GM12878 (cell line): ENCODE results near the gene DLGAP5. TPM values are rescaled to one million over a fixed set of nuclear protein-coding genes. Genes with fewer than 3 reads are reported as not detected.

Source experiments
- ATAC-seq: fragments of 200-7000 bp; cut with Tn5 transposase; 3 replicates; pipeline ENCODE4 v1.9.1; 2020; ENCODE audit warnings: mild to moderate bottlenecking, moderate library complexity
- BruUV-seq: library from RNA; stranded (reverse); fragments of 400-500 nt; replicated peaks from 2 replicates; lab custom pipeline; 2021; lab: Mats Ljungman, UMichigan
- CTCF ChIA-PET: fragments of 300-600 bp; sonication (Branson Sonifier 250); formaldehyde crosslinking; extraction: SDS; loops from one replicate; lab custom pipeline; 2021; ENCODE audit warnings: inconsistent platforms; lab: Yijun Ruan, JAX
- POLR2A ChIA-PET: fragments of 350-600 bp; formaldehyde crosslinking; extraction: SDS; loops from one replicate; lab custom pipeline; 2021; ENCODE audit warnings: inconsistent platforms; lab: Charles Lee
- RAD21 ChIA-PET: fragments of 300-600 bp; sonication (Branson Sonifier 250); formaldehyde crosslinking; loops from one replicate; lab custom pipeline; 2023; ENCODE audit warnings: antibody characterized with exemption; ENCODE audit not compliant: unreplicated experiment; lab: Charles Lee
- SMC1A ChIA-PET: fragments of 300-600 bp; sonication (Branson Sonifier 250); formaldehyde crosslinking; loops from one replicate; lab custom pipeline; 2023; ENCODE audit not compliant: unreplicated experiment, uncharacterized antibody; lab: Charles Lee
- DNase-seq: peaks from one replicate; pipeline ENCODE4 v3.0.0-alpha.2; 2011; ENCODE audit warnings: low read depth, low spot score
- FAIRE-seq: peaks from 3 replicates; lab custom pipeline; 2011; peaks lifted over from hg19 to GRCh38; lab: Jason Lieb, UNC
- H2AFZ ChIP-seq: 2 replicates; pipeline ENCODE4 v1.6.0; 2011; ENCODE audit warnings: low read depth, low read length, control low read depth; ENCODE audit not compliant: control insufficient read depth
- H3K27ac ChIP-seq: 2 replicates; pipeline ENCODE4 v1.5.1; 2011; ENCODE audit warnings: control low read depth; ENCODE audit not compliant: control insufficient read depth, insufficient read depth
- H3K27me3 ChIP-seq, 2 experiments: replicated peaks in 1 of 2; 2 replicates each; pipeline versions ENCODE4 v1.6.0 to v1.6.1; 2011; ENCODE audit warnings: low read length in 1 of 2; ENCODE audit not compliant: control insufficient read depth in 2 of 2, insufficient read depth in 2 of 2
- H3K36me3 ChIP-seq, 2 experiments: 2 replicates each; pipeline ENCODE4 v1.5.1; 2011; ENCODE audit warnings: low read length in 1 of 2; ENCODE audit not compliant: control insufficient read depth in 2 of 2, insufficient read depth in 2 of 2
- H3K4me1 ChIP-seq: 2 replicates; pipeline ENCODE4 v1.6.1; 2011; ENCODE audit warnings: mild to moderate bottlenecking, low read length, moderate library complexity, mixed read lengths; ENCODE audit not compliant: control insufficient read depth, insufficient read depth
- H3K4me2 ChIP-seq: 2 replicates; pipeline ENCODE4 v1.6.0; 2011; ENCODE audit warnings: control low read depth; ENCODE audit not compliant: control insufficient read depth, insufficient read depth
- H3K4me3 ChIP-seq: fragments of 200-600 bp; sonication (generic); 2 replicates; pipeline ENCODE4 v1.5.1; 2016
- H3K79me2 ChIP-seq: 2 replicates; pipeline ENCODE4 v1.6.0; 2011; ENCODE audit warnings: low read length; ENCODE audit not compliant: control insufficient read depth, insufficient read depth
- H3K9ac ChIP-seq: 2 replicates; pipeline ENCODE4 v1.8.0; 2011; ENCODE audit warnings: low read length, control low read depth, mixed read lengths; ENCODE audit not compliant: control insufficient read depth, insufficient read depth
- H3K9me3 ChIP-seq: replicated peaks from 3 replicates; pipeline ENCODE4 v1.5.1; 2011; ENCODE audit warnings: mild to moderate bottlenecking, low read length; ENCODE audit not compliant: control insufficient read depth, insufficient read depth
- H4K20me1 ChIP-seq: 2 replicates; pipeline ENCODE4 v1.6.0; 2011; ENCODE audit not compliant: control insufficient read depth, insufficient read depth
- ASH2L ChIP-seq: fragments of 300-600, 200-600 bp; sonication (generic); IDR thresholded peaks from 2 replicates; pipeline ENCODE4 v1.6.1; 2017; ENCODE audit warnings: low read depth, mild to moderate bottlenecking, borderline replicate concordance
- CBX3 ChIP-seq: fragments of 200-600 bp; sonication (generic); IDR thresholded peaks from 2 replicates; pipeline ENCODE4 v1.6.1; 2016; ENCODE audit warnings: low read depth, borderline replicate concordance
- HCFC1 ChIP-seq: fragments of 150-350 bp; IDR thresholded peaks from 2 replicates; pipeline ENCODE4 v1.6.1; 2014; ENCODE audit warnings: low read length
- HDAC2 ChIP-seq: fragments of 200-600 bp; sonication (generic); IDR thresholded peaks from 2 replicates; pipeline ENCODE4 v1.6.1; 2017
- KAT2A ChIP-seq: conservative IDR thresholded peaks from 2 replicates; pipeline ENCODE4 v1.6.1; 2011; ENCODE audit warnings: low read depth, low read length; ENCODE audit not compliant: control insufficient read depth
- MLLT1 ChIP-seq: fragments of 450-650 bp; IDR thresholded peaks from 2 replicates; pipeline ENCODE4 v1.6.1; 2016; ENCODE audit warnings: mild to moderate bottlenecking
- PAX5 ChIP-seq: IDR thresholded peaks from 2 replicates; pipeline ENCODE4 v1.6.1; 2011; ENCODE audit warnings: low read depth, low read length, borderline replicate concordance
- PAX8 ChIP-seq: fragments of 450-650 bp; IDR thresholded peaks from 2 replicates; pipeline ENCODE4 v1.6.1; 2017; ENCODE audit warnings: mild to moderate bottlenecking, moderate library complexity
- PML ChIP-seq: IDR thresholded peaks from 2 replicates; pipeline ENCODE4 v1.6.1; 2012; ENCODE audit warnings: low read length, inconsistent platforms
- RAD21 ChIP-seq: IDR thresholded peaks from 2 replicates; pipeline ENCODE4 v1.6.1; 2011; ENCODE audit warnings: mild to moderate bottlenecking, low read depth, low read length, moderate library complexity; ENCODE audit not compliant: insufficient read depth
- RCOR1 ChIP-seq: conservative IDR thresholded peaks from 2 replicates; pipeline ENCODE4 v1.6.1; 2012; ENCODE audit warnings: low read depth, low read length, improper control_type of control experiment
- RUNX3 ChIP-seq: IDR thresholded peaks from 2 replicates; pipeline ENCODE4 v1.6.1; 2012; ENCODE audit warnings: low read length, inconsistent platforms
- SKIL ChIP-seq: fragments of 450-650 bp; IDR thresholded peaks from 2 replicates; pipeline ENCODE4 v1.6.1; 2017; ENCODE audit warnings: mild to moderate bottlenecking, low read depth, inconsistent platforms; ENCODE audit not compliant: poor library complexity, severe bottlenecking
- SREBF1 ChIP-seq: IDR thresholded peaks from 2 replicates; pipeline ENCODE4 v1.6.1; 2012; ENCODE audit warnings: mild to moderate bottlenecking, low read length
- SRF ChIP-seq, 2 experiments: IDR thresholded peaks; 2 replicates each; pipeline ENCODE4 v1.6.1; 2011; ENCODE audit warnings: low read depth in 2 of 2, low read length in 2 of 2, mild to moderate bottlenecking in 1 of 2, moderate library complexity in 1 of 2
- TBL1XR1 ChIP-seq: IDR thresholded peaks from 2 replicates; pipeline ENCODE4 v1.6.1; 2012; ENCODE audit warnings: low read depth, low read length, improper control_type of control experiment
- USF2 ChIP-seq: IDR thresholded peaks from 2 replicates; pipeline ENCODE4 v1.6.1; 2011; ENCODE audit warnings: low read depth, low read length, improper control_type of control experiment, borderline replicate concordance
- WGBS: methylation state at CpG from one replicate; pipeline ENCODE4 v1.1.6; 2016; ENCODE audit warnings: low lambda C conversion rate; ENCODE audit not compliant: insufficient replicate concordance, insufficient coverage; ENCODE audit errors: missing lambda C conversion rate; 5-methylcytosine and 5-hydroxymethylcytosine counted together
- in situ Hi-C: fragments of 300-500 bp; cut with MboI; formaldehyde crosslinking; loops from 9 replicates; pipeline ENCODE4 v1.14.3; 2018; ENCODE audit warnings: mixed read lengths
- intact Hi-C: fragments of 100-400 bp; cut with micrococcal nuclease; formaldehyde crosslinking; loops from one replicate; pipeline ENCODE4 v1.14.2; 2022; ENCODE audit not compliant: unreplicated experiment
- polyA plus RNA-seq, 11 experiments: library from polyadenylated mRNA; depleted of rRNA in 4 of 11; unstranded in 6 of 11; stranded (reverse) in 5 of 11; fragments of >200 nt; fragmentation: Nextera tagmentation in 4 of 11; fragmentation: Illumina TruSeq in 1 of 11; extraction: Ambion mirVana in 4 of 11; extraction: Trizol in 1 of 11; gene quantifications; 1 replicate in 1 of 11; 2 replicates in 10 of 11; pipeline versions ENCODE4 v1.2.1 to v1.2.3, GENCODE V29; 2011 to 2016; ENCODE audit warnings: inconsistent platforms in 2 of 11, missing spikeins in 2 of 11, low read depth in 1 of 11
- total RNA-seq, 4 experiments: library from RNA; depleted of rRNA in 3 of 4; stranded (reverse); fragments of >200 nt in 3 of 4; fragmentation: Illumina TruSeq in 1 of 4; extraction: Trizol in 1 of 4; gene quantifications; 2 replicates each; pipeline versions ENCODE4 v1.2.1 to v1.2.3, GENCODE V29; 2013 to 2021

Gene DLGAP5
- total and polyA plus RNA-seq, 10 of the 15 experiments (the other 5 are each of a cell fraction or from before 2014, with no cell fraction given): 40.9 to 106 (median 67.6) TPM

- no peak for TF ChIP-seq ASH2L
- no peak for TF ChIP-seq RAD21
- no peak for TF ChIP-seq PML
- no peak for TF ChIP-seq KAT2A
- no peak for TF ChIP-seq RCOR1
- no peak for TF ChIP-seq SRF (IDR thresholded peaks at IDR 0.05; ENCODE audit: low read depth in 2 of 2, low read length in 2 of 2)
- TF ChIP-seq SREBF1: no peak
- no peak for TF ChIP-seq USF2
- TF ChIP-seq HCFC1: no peak
- no peak for TF ChIP-seq RUNX3
These were observed 91.6 kb downstream of the DLGAP5 start (continued) for GRCh38 chr14:55099756-55100155.

- no peak overlapping the region for H3K4me3 ChIP-seq
- ChIA-PET SMC1A (interaction anchor here (0.9 to 3.6 kb wide), 17 partner anchors 9 to 93 kb away, joined by 3 to 26 read pairs (median 4); partner anchors contain the start of genes DLGAP5, LGALS3 and MAPK1IP1L), CTCF (interaction anchor here (0.7 to 3.3 kb wide), 10 partner anchors 8 to 196 kb away, joined by 3 to 21 read pairs (median 5); partner anchors contain the start of genes GCH1, LGALS3 and MAPK1IP1L), POLR2A (interaction anchor here (1.0 to 2.1 kb wide), 9 partner anchors 10 to 91 kb away, joined by 3 to 16 read pairs (median 4); partner anchors contain the start of gene MAPK1IP1L), RAD21 (interaction anchor here (0.7 to 2.9 kb wide), 8 partner anchors 9 to 62 kb away, joined by 3 to 30 read pairs (median 6); partner anchors contain the start of gene MAPK1IP1L)
- no peaks in the 10 kb centered on the region for H3K79me2 ChIP-seq
- no peak for ATAC-seq
- DNase-seq: no peak
- FAIRE-seq: no peak
- no TSS peak for BruUV-seq
- intact Hi-C loops: loop anchor here (1.0 to 2.0 kb wide), 2 partner anchors 24 to 31 kb away; partner anchors contain the start of gene LGALS3
- H3K36me3 ChIP-seq: no peaks in the 10 kb centered on the region
- no peaks in the 10 kb centered on the region for H3K9me3 ChIP-seq
- H3K9ac ChIP-seq: no peak overlapping the region
- peak overlapping the region; percentile 65 for H3K27ac ChIP-seq
- peaks cover 51% of the 10 kb centered on the region for H3K4me1 ChIP-seq
- H3K4me2 ChIP-seq: peak overlapping the region; percentile 28
- in situ Hi-C loops: no loop called here
- no peaks in the 10 kb centered on the region for H4K20me1 ChIP-seq
- H3K27me3 ChIP-seq: no peaks in the 10 kb centered on the region
- no peak overlapping the region; the same call in 1 of the 2 replicates for H2AFZ ChIP-seq
- 0% methylated on average over 1 of the region's 1 CpG for WGBS
- peak; percentile 75 for TF ChIP-seq MLLT1
- no peak for TF ChIP-seq HDAC2
- TF ChIP-seq CBX3: no peak
- TF ChIP-seq PAX8: no peak
- no peak for TF ChIP-seq TBL1XR1
- no peak for TF ChIP-seq PAX5
- peak; percentile 6 for TF ChIP-seq SKIL
These were observed 92.9 kb downstream of the DLGAP5 start for GRCh38 chr14:55098561-55098898.
